Common myeloid progenitor, CD34-positive (primary cell): Measurements from ENCODE around the gene TCAP.

Experiments
- CTCF ChIA-PET: fragments of 350-600 bp; sonication (Branson Sonifier 250); formaldehyde crosslinking; loops from one replicate; lab custom pipeline; 2021; ENCODE audit warnings: antibody characterized with exemption; lab: Charles Lee
- POLR2A ChIA-PET: fragments of 350-600 bp; sonication (Branson Sonifier 250); formaldehyde crosslinking; loops from one replicate; lab custom pipeline; 2021; ENCODE audit warnings: antibody characterized with exemption; lab: Charles Lee
- DNase-seq, 3 donors: peaks; one replicate each; pipeline versions ENCODE4 v3.0.0 to v3.0.0-alpha.2; 2013
- H3K27ac ChIP-seq, 2 experiments: 1 replicate in 1 of 2; 2 replicates in 1 of 2; pipeline ENCODE4 v1.7.0; 2013; ENCODE audit warnings: inconsistent platforms in 2 of 2, low read length in 2 of 2, mild to moderate bottlenecking in 2 of 2, low read depth in 1 of 2, moderate library complexity in 1 of 2; ENCODE audit not compliant: severe bottlenecking in 2 of 2, insufficient read depth in 1 of 2, poor library complexity in 1 of 2
- H3K27me3 ChIP-seq, 5 experiments: replicated peaks in 2 of 5; 1 replicate in 3 of 5; 2 replicates in 2 of 5; pipeline versions ENCODE4 v1.6.1 to v1.7.0; 2013; ENCODE audit warnings: low read length in 4 of 5, mild to moderate bottlenecking in 2 of 5, moderate library complexity in 2 of 5, inconsistent platforms in 1 of 5; ENCODE audit not compliant: insufficient read depth in 5 of 5, control insufficient read depth in 4 of 5
- H3K36me3 ChIP-seq, 4 experiments: 1 replicate in 2 of 4; 2 replicates in 2 of 4; pipeline versions ENCODE4 v1.6.1 to v1.7.0; 2013; ENCODE audit warnings: low read length in 3 of 4, control low read depth in 1 of 4, mild to moderate bottlenecking in 1 of 4; ENCODE audit not compliant: control insufficient read depth in 4 of 4, insufficient read depth in 4 of 4
- H3K4me1 ChIP-seq, 4 experiments: 1 replicate in 3 of 4; 2 replicates in 1 of 4; pipeline versions ENCODE4 v1.6.1 to v1.7.1; 2013; ENCODE audit warnings: low read length in 3 of 4, mild to moderate bottlenecking in 3 of 4, control low read depth in 1 of 4, inconsistent platforms in 1 of 4, moderate library complexity in 1 of 4; ENCODE audit not compliant: control insufficient read depth in 4 of 4, insufficient read depth in 4 of 4; ENCODE audit errors: control extremely low read depth in 1 of 4
- H3K4me3 ChIP-seq, 7 experiments: 1 replicate in 4 of 7; 2 replicates in 3 of 7; pipeline versions ENCODE4 v1.5.1 to v1.7.0; 2013; ENCODE audit warnings: mild to moderate bottlenecking in 7 of 7, low read length in 6 of 7, moderate library complexity in 6 of 7, inconsistent platforms in 2 of 7, low read depth in 2 of 7, control low read depth in 1 of 7; ENCODE audit not compliant: insufficient read depth in 4 of 7, control insufficient read depth in 1 of 7; ENCODE audit errors: extremely low read depth in 1 of 7
- H3K9me3 ChIP-seq, 5 experiments: 1 replicate in 4 of 5; 2 replicates in 1 of 5; pipeline versions ENCODE4 v1.6.1 to v1.7.1; 2013; ENCODE audit warnings: low read length in 4 of 5, mild to moderate bottlenecking in 2 of 5, inconsistent platforms in 1 of 5, low read depth in 1 of 5, moderate library complexity in 1 of 5; ENCODE audit not compliant: control insufficient read depth in 4 of 5, insufficient read depth in 2 of 5; ENCODE audit errors: control extremely low read depth in 1 of 5
- WGBS: methylation state at CpG from one replicate; pipeline ENCODE4 v1.1.5; 2013; ENCODE audit not compliant: insufficient coverage; 5-methylcytosine and 5-hydroxymethylcytosine counted together

The TCAP gene

GRCh38 chr17:39702901-39703893, 38.0 kb downstream of the TCAP start:
- no peak overlapping the region for H3K27ac ChIP-seq
- no peaks in the 10 kb centered on the region for H3K36me3 ChIP-seq
- peaks cover 0 to 40% (median 14%) of the 10 kb centered on the region in 5 experiments for H3K27me3 ChIP-seq
- ChIA-PET CTCF (no interaction called here), POLR2A (no interaction called here)
- no peak for DNase-seq
- 98% methylated on average over 5 of the region's 12 CpGs for WGBS
- no peak overlapping the region for H3K4me3 ChIP-seq
- H3K4me1 ChIP-seq: peaks cover 0 to 11% (median 10%) of the 10 kb centered on the region in 4 experiments
- no peaks in the 10 kb centered on the region for H3K9me3 ChIP-seq

GRCh38 chr17:39703913-39704312, 38.8 kb downstream of the TCAP start:
- ChIA-PET CTCF (no interaction called here), POLR2A (no interaction called here)
- Histone ChIP-seq H3K36me3 (no peaks in the 10 kb centered on the region), H3K27me3 (peaks cover 0 to 36% (median 14%) of the 10 kb centered on the region in 5 experiments), H3K27ac (no peak overlapping the region), H3K9me3 (no peaks in the 10 kb centered on the region), H3K4me1 (peaks cover 0 to 11% (median 10%) of the 10 kb centered on the region in 4 experiments), H3K4me3 (no peak overlapping the region)
- WGBS: 82% methylated on average over 1 of the region's 5 CpGs
- DNase-seq: no peak

GRCh38 chr17:39704821-39705551, 39.8 kb downstream of the TCAP start:
- H3K4me3 ChIP-seq: no peak overlapping the region
- POLR2A ChIA-PET: interaction anchor here (0.7 kb wide), 1 partner anchor 14 kb away, joined by 4 read pairs; no protein-coding TSS in a partner anchor
- CTCF ChIA-PET: interaction anchor here (0.9 kb wide), 1 partner anchor 10 kb away, joined by 3 read pairs; no protein-coding TSS in a partner anchor
- H3K36me3 ChIP-seq: no peaks in the 10 kb centered on the region
- H3K27me3 ChIP-seq: peaks cover 0 to 26% (median 12%) of the 10 kb centered on the region in 5 experiments
- H3K4me1 ChIP-seq: peaks cover 0 to 9% (median 7%) of the 10 kb centered on the region in 4 experiments
- H3K9me3 ChIP-seq: no peaks in the 10 kb centered on the region
- no peak for DNase-seq
- no peak overlapping the region for H3K27ac ChIP-seq
- 100% methylated on average over 7 of the region's 11 CpGs for WGBS

GRCh38 chr17:39705786-39706348, 40.7 kb downstream of the TCAP start:
- Histone ChIP-seq H3K27ac (no peak overlapping the region), H3K36me3 (no peaks in the 10 kb centered on the region), H3K4me3 (no peak overlapping the region), H3K4me1 (peaks cover 0 to 5% (median 0%) of the 10 kb centered on the region in 4 experiments), H3K9me3 (no peaks in the 10 kb centered on the region), H3K27me3 (peaks cover 0 to 18% (median 12%) of the 10 kb centered on the region in 5 experiments)
- ChIA-PET CTCF (no interaction called here), POLR2A (no interaction called here)
- WGBS: 98% methylated on average over 12 of the region's 12 CpGs
- DNase-seq: no peak

- Histone ChIP-seq H3K36me3 (no peaks in the 10 kb centered on the region), H3K4me3 (no peak overlapping the region), H3K27ac (no peak overlapping the region), H3K4me1 (peaks cover 0 to 5% (median 0%) of the 10 kb centered on the region in 4 experiments), H3K27me3 (peaks cover 0 to 12% (median 7%) of the 10 kb centered on the region in 5 experiments), H3K9me3 (no peaks in the 10 kb centered on the region)
- DNase-seq: no peak
- ChIA-PET POLR2A (no interaction called here), CTCF (no interaction called here)
- 93% methylated on average over 5 of the region's 8 CpGs for WGBS
These were observed 41.2 kb downstream of the TCAP start for GRCh38 chr17:39706383-39706782.

GRCh38 chr17:39706921-39707337, 41.8 kb downstream of the TCAP start:
- no peaks in the 10 kb centered on the region for H3K9me3 ChIP-seq
- WGBS: 79% methylated on average over 6 of the region's 7 CpGs
- CTCF ChIA-PET: no interaction called here
- peaks cover 0 to 7% (median 2%) of the 10 kb centered on the region in 5 experiments for H3K27me3 ChIP-seq
- POLR2A ChIA-PET: no interaction called here
- no peaks in the 10 kb centered on the region for H3K36me3 ChIP-seq
- H3K4me1 ChIP-seq: peaks cover 0 to 5% (median 0%) of the 10 kb centered on the region in 4 experiments
- no peak overlapping the region for H3K27ac ChIP-seq
- no peak for DNase-seq
- no peak overlapping the region for H3K4me3 ChIP-seq
